SU-DHL-6 (cell line): Measurements from ENCODE around the gene CC2D1A.

Experiments used
- CTCF ChIP-seq: fragments of 200-600 bp; sonication (generic); IDR thresholded peaks from one replicate; pipeline ENCODE4 v1.5.1; 2017; ENCODE audit warnings: antibody characterized with exemption, mild to moderate bottlenecking, low read length, moderate library complexity; ENCODE audit not compliant: insufficient read depth, poor library complexity, severe bottlenecking
- EZH2phosphoT487 ChIP-seq: fragments of 200-600 bp; sonication (generic), shearing (Covaris generic); conservative IDR thresholded peaks from 2 replicates; pipeline ENCODE4 v1.6.1; 2018; ENCODE audit warnings: mild to moderate bottlenecking, antibody characterized with exemption, low read length, moderate library complexity, mixed read lengths

GRCh38 chr19:13978351-13979243, 72.6 kb downstream of the CC2D1A start:
- TF ChIP-seq CTCF = no peak
- no peak for TF ChIP-seq EZH2phosphoT487
